ENCODE measurements around the gene NRXN2.

DNA sequence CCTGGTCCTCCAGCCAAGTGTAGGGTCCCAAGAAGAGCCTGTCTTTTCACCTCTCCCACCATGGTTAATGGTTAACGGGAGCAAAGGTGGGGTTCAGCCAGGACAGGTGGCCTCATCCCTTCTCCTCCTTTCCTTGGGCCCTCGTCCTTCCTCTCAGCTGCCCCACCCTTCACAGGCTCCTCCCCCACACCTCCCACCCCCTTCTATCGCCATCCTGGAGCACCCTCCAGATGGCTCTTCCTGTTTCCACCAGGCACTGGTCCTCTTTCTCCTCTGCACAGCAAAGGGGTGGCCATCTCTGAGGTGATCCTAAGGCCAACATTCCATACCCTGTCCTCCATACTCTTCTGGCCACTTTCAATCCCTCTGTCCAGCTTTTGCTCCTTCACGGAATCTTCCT lies 83.1 kb downstream of the NRXN2 start:
- TF ChIP-seq, protein P1, sequence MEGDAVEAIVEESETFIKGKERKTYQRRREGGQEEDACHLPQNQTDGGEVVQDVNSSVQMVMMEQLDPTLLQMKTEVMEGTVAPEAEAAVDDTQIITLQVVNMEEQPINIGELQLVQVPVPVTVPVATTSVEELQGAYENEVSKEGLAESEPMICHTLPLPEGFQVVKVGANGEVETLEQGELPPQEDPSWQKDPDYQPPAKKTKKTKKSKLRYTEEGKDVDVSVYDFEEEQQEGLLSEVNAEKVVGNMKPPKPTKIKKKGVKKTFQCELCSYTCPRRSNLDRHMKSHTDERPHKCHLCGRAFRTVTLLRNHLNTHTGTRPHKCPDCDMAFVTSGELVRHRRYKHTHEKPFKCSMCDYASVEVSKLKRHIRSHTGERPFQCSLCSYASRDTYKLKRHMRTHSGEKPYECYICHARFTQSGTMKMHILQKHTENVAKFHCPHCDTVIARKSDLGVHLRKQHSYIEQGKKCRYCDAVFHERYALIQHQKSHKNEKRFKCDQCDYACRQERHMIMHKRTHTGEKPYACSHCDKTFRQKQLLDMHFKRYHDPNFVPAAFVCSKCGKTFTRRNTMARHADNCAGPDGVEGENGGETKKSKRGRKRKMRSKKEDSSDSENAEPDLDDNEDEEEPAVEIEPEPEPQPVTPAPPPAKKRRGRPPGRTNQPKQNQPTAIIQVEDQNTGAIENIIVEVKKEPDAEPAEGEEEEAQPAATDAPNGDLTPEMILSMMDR (IDR thresholded peaks at IDR 0.05; ENCODE audit: low read depth, low read length) = no peak
- TF ChIP-seq, protein P2, sequence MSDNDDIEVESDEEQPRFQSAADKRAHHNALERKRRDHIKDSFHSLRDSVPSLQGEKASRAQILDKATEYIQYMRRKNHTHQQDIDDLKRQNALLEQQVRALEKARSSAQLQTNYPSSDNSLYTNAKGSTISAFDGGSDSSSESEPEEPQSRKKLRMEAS (IDR thresholded peaks at IDR 0.05; ENCODE audit: low read depth, low read length) = no peak
- no peak for TF ChIP-seq POLR2A (IDR thresholded peaks at IDR 0.05; ENCODE audit: extremely low read depth, insufficient read length)
- TF ChIP-seq MYC (IDR thresholded peaks at IDR 0.05; ENCODE audit: low read depth, low read length) = no peak
